Erythroblast (primary cell): ENCODE data around the gene ISM1.
"Not testable (repeated sequence)": the region's sequence is repeated elsewhere in the genome, so short reads cannot be mapped to it uniquely, and the experiment has no call there.

Source experiments
- DNase-seq, 2 experiments: peaks; one replicate each; lab custom pipeline; 2025; lab: John Stamatoyannopoulos, UW
- GATA1 ChIP-seq: IDR thresholded peaks from 2 replicates; pipeline ENCODE4 v1.6.1; 2011; ENCODE audit warnings: low read depth, mild to moderate bottlenecking, control low read depth, low read length, moderate library complexity
- POLR2A ChIP-seq: IDR thresholded peaks from 2 replicates; pipeline ENCODE4 v1.6.1; 2011; ENCODE audit warnings: mild to moderate bottlenecking, low read length

The ISM1 gene

GRCh38 chr20:13231031-13231752 is 10.1 kb downstream of the ISM1 start:
- peak in 1 of 2 experiments; percentile 2 for DNase-seq
- TF ChIP-seq POLR2A (no peak), GATA1 (no peak)

- TF ChIP-seq POLR2A (no peak), GATA1 (no peak)
- no peak for DNase-seq
Observed at GRCh38 chr20:13232999-13233398, 11.9 kb downstream of the ISM1 start.

GRCh38 chr20:13234961-13235360 is 13.9 kb downstream of the ISM1 start:
- TF ChIP-seq POLR2A (no peak), GATA1 (no peak)
- no peak for DNase-seq

GRCh38 chr20:13236360-13236759 is 15.3 kb downstream of the ISM1 start:
- DNase-seq: not testable (repeated sequence)

- TF ChIP-seq GATA1 (no peak), POLR2A (no peak)
- no peak for DNase-seq
Observed at GRCh38 chr20:13236990-13237720, 16.1 kb downstream of the ISM1 start.

GRCh38 chr20:13238001-13238653 is 17.1 kb downstream of the ISM1 start:
- no peak for DNase-seq
- TF ChIP-seq POLR2A: no peak
- TF ChIP-seq GATA1: no peak

GRCh38 chr20:13243826-13244376 is 22.8 kb downstream of the ISM1 start:
- no peak for DNase-seq
- TF ChIP-seq GATA1: no peak
- TF ChIP-seq POLR2A: no peak

- no peak for DNase-seq
- TF ChIP-seq GATA1: no peak
- no peak for TF ChIP-seq POLR2A
Observed at GRCh38 chr20:13245250-13245723, 24.2 kb downstream of the ISM1 start.

GRCh38 chr20:13249118-13249797 is 28.2 kb downstream of the ISM1 start:
- no peak for DNase-seq
- no peak for TF ChIP-seq POLR2A
- no peak for TF ChIP-seq GATA1

- TF ChIP-seq POLR2A (no peak), GATA1 (no peak)
- DNase-seq: no peak
Observed at GRCh38 chr20:13249798-13250170, 28.7 kb downstream of the ISM1 start.

- DNase-seq: no peak
- TF ChIP-seq POLR2A: no peak
- TF ChIP-seq GATA1: no peak
Observed at GRCh38 chr20:13250251-13250650, 29.2 kb downstream of the ISM1 start.

GRCh38 chr20:13251106-13251903 is 30.2 kb downstream of the ISM1 start:
- DNase-seq: no peak
- TF ChIP-seq POLR2A (no peak), GATA1 (no peak)
